ENCODE measurements around the gene SLC6A17.

Gene SLC6A17

DNA sequence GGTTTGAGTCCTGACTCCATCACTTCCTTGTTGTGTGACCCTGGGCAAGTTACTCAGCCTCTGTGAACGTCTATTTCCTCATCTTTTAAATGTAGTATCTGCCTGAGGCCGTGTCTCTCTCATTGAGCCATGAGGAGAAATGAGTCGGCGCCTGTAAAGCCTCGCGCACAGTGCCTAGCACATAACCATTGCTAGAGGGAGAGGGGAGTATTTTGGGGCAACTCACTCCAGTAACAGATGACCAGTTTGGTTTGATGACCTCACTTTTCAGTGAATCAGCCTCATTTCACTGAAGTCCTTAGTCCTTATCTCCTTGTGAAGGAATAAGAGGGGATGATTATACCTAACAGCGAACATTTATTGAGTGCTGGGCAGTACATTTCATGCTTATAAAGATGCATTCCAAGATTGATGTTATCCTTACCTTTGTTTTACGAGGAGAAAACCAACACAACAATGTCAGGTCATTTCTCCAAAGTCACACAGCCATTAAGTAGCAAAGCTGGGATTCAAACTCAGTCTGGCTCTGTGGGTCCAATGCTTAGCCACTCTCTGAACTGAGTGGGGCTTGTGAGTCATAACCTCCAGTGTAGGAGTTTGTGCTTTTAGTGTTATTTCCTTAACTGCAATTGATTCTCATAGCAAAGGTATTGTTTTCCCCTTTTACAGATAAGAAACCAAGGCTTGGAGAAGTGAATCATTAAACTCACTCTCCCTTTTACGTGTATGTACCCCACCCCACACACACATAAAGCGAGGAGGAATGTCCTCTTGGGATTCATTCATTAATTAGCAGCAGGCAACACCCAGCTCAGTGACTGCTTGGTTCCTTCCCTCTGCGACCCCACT is 85.8 kb downstream of the SLC6A17 start:
- DNase-seq = peak; percentile 45
- in situ Hi-C loops (cut with HindIII; ENCODE audit: low pct_ligation_motif_present, low sequenced_read_pairs) = no loop called here
- Histone ChIP-seq H3K36me3 (replicated peaks) (no peaks in the 10 kb centered on the region), H3K27me3 (replicated peaks) (no peaks in the 10 kb centered on the region), H3K4me3 (ENCODE audit: low read depth, low read length) (no peak overlapping the region), H3K27ac (no peak overlapping the region)
- no peak for TF ChIP-seq CTCF (IDR thresholded peaks at IDR 0.05; ENCODE audit: low read depth, low read length, missing control alignments)

DNA sequence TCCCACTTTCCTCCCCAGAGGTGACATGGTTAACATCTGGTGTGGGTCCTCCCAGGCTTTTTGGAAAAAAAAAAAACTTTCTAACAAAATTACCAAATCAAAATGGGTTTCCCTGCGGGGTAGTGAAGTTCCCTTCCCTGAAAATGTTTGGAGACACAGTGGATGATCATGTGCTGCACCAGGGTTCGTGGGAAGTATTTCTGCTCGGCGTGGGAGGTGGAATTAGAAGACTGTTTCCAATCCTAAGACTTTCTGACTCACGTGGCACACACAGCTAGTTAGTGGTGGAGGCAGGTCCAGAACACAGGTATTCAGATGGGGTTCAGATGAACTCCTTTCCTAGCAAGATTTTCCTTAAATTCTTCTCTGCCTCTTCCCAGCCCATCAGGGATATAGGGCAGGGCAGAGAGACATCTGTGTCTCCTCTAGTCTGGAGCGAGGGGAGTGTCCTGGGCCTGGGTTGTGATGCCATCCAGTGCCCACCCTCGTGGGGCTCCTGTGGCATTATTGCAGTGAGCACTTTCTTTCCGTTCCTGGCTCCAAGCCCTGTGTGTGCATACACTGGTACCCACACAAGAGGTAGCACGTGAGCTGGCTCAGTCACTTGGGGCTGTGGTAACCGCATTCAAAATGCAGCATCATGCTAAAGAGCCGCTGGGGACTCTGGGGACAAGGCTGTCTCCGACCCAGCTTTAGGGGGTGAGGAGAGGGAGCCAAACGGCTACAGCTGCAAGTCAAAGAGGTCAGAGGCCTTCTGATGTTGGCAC is 87.3 kb downstream of the SLC6A17 start:
- no peak overlapping the region for H3K27ac ChIP-seq
- no peaks in the 10 kb centered on the region for H3K36me3 ChIP-seq (replicated peaks)
- no peak overlapping the region for H3K4me3 ChIP-seq (ENCODE audit: low read depth, low read length)
- in situ Hi-C loops (cut with HindIII; ENCODE audit: low pct_ligation_motif_present, low sequenced_read_pairs) = no loop called here
- H3K27me3 ChIP-seq (replicated peaks) = no peaks in the 10 kb centered on the region
- DNase-seq = no peak
- TF ChIP-seq CTCF (IDR thresholded peaks at IDR 0.05; ENCODE audit: low read depth, low read length, missing control alignments) = no peak

DNA sequence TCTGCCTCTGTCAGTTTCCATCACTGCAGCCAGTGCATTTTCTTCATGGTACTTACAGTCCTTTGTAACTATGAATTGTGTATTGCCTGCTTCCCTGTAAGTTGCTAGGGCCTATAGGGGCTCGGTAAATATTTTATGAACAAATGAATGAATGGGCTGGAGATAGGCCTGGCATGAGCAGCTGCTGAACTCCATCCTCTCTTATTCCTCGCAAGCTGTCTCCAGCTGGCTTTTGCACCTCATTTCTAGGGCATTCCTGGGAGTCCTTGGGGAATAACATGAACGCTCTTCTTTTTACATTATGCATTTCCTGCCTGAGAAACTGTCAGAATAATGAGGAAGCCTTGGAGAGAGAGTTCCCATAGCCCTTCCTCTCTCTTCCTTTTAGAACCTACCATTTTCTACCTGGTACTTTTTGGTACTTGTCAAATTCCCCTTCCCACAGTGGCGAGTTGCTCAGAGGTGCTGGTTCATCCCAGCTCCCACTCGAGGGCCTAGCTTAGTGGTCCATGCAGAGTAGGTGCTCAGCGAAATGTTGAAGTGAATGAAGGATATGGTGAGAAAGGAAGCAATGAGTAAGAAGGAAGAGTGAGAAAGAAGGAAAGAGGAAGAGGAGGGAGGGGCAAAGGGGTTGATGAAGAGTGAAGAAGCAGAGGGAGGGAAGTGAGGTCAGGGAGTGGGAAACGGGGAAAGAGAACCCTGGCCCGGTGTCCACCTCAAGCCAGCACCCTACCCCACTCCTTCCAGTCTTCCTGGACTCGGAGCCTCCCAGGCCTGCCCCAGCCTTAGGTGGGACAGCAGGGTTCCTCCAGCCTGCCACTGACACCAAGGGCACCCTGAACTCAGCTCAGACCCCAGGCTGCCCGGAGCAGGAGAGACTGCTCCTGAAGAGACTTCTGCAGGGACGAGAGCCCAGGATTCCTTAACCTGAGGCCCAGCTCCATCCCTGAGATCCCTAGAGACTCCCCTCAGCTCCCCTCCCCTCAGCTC is 89.4 kb downstream of the SLC6A17 start:
- Histone ChIP-seq H3K4me3 (ENCODE audit: low read depth, low read length) (no peak overlapping the region), H3K27me3 (replicated peaks) (peaks cover 3% of the 10 kb centered on the region), H3K27ac (no peak overlapping the region), H3K36me3 (replicated peaks) (no peaks in the 10 kb centered on the region)
- no peak for TF ChIP-seq CTCF (IDR thresholded peaks at IDR 0.05; ENCODE audit: low read depth, low read length, missing control alignments)
- no peak for DNase-seq
- in situ Hi-C loops (cut with HindIII; ENCODE audit: low pct_ligation_motif_present, low sequenced_read_pairs) = no loop called here

DNA sequence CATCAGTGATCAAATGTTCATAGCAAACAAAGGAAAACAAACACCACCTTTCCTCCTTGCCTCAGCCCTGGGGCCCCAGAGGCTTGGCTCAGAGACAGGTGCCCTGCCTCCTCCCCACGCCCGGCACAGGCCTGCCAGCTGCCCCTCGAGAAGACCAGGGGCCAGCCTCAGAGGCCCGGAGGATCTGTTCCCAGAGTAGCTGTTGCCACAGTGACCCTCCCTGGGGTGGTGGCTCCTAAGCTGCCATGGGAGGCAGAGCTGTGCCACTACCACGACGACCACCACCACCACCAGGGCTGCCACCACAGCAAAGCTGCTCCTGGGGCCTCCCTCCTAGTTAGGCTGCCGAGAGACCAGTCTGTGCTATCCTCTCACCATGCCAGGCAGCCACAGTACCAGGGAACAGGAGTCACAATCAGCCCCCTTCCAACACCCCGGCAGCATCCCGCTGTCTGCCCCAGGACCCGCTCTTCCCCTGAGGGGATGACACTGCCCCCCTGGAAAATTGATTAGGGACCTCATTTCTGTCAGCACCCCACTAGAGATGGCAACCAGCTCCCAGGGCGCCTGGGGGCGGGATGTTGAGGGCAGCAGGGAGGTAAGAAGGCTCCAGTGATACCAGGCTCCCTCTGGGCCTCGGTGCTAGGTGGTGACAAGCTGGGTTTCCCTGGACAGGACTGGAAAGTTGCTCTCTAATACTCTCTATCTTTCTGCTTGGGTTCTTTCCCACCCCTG is 90.3 kb downstream of the SLC6A17 start:
- peaks cover 4% of the 10 kb centered on the region for H3K27me3 ChIP-seq (replicated peaks)
- H3K4me3 ChIP-seq (ENCODE audit: low read depth, low read length) = no peak overlapping the region
- in situ Hi-C loops (cut with HindIII; ENCODE audit: low pct_ligation_motif_present, low sequenced_read_pairs) = no loop called here
- DNase-seq = no peak
- TF ChIP-seq CTCF (IDR thresholded peaks at IDR 0.05; ENCODE audit: low read depth, low read length, missing control alignments) = no peak
- no peak overlapping the region for H3K27ac ChIP-seq
- no peaks in the 10 kb centered on the region for H3K36me3 ChIP-seq (replicated peaks)

DNA sequence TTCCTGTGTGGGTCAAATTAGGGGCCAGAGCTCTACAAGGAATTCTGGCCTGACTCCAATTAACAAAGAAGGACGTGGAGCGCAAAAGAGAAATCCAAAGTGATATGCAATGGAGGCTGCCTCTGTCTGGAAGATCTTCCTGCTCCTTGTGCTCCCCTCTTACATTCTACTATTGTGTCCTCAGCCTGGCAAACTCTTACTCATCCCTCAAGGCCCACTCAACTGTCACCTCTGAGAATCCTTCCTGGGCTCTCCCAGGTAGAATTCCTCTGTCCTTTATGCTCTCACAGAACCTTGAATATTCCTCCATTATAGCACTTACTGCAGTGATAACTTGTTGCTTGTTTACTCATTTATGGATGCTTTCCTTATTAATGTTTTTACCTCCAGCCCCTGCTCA is 91.2 kb downstream of the SLC6A17 start:
- DNase-seq = no peak
- H3K4me3 ChIP-seq (ENCODE audit: low read depth, low read length) = no peak overlapping the region
- no peaks in the 10 kb centered on the region for H3K36me3 ChIP-seq (replicated peaks)
- H3K27me3 ChIP-seq (replicated peaks) = peaks cover 5% of the 10 kb centered on the region
- in situ Hi-C loops (cut with HindIII; ENCODE audit: low pct_ligation_motif_present, low sequenced_read_pairs) = no loop called here
- no peak overlapping the region for H3K27ac ChIP-seq
- no peak for TF ChIP-seq CTCF (IDR thresholded peaks at IDR 0.05; ENCODE audit: low read depth, low read length, missing control alignments)
